GM19467 (cell line): ENCODE measurements around the gene RIPOR2.
"Not testable (repeated sequence)": the region's sequence is repeated elsewhere in the genome, so short reads cannot be mapped to it uniquely, and the experiment has no call there.

ENCODE experiments used
- ATAC-seq: cut with Tn5 transposase; IDR thresholded peaks from one replicate; pipeline ENCODE4 v1.9.1; 2021; ENCODE audit warnings: mild to moderate bottlenecking, moderate library complexity; ENCODE audit not compliant: unreplicated experiment

RIPOR2 gene

DNA sequence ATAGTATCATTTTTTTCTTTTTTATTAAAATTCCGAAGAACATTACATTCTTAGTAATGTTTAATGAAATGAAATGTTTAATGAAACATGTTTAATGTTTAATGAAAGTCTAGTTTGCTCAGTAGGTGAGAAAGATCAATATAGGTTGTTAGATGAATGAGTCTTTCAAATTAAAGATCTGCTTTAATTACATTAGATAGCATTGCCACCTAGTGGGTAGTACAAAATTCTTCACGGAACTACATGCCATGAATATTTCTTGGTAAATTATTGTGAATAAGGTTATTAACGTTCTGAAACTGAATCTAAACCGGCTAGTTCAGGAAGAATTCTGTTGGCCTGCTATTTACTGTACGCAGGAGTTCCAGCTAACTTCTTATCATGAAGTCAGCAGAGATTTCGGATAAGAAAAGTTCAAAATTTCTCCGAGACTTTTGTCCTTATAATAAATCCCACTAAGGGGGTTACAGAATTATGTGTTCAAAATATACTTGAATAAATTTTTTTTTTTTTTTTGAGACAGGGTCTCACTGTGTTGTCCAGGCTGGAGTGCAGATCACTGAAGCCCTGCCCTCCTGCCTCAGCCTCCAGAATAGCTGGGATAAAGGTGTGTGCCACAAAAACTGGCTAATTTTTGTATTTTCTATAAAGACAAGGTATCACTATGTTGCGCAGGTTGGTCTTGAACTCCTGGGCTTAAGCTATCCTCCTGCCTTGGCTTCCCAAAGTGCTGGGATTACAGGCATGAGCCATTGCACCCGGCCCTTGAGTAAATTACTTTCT lies 168.9 kb downstream of the RIPOR2 start:
- ATAC-seq: no peak

DNA sequence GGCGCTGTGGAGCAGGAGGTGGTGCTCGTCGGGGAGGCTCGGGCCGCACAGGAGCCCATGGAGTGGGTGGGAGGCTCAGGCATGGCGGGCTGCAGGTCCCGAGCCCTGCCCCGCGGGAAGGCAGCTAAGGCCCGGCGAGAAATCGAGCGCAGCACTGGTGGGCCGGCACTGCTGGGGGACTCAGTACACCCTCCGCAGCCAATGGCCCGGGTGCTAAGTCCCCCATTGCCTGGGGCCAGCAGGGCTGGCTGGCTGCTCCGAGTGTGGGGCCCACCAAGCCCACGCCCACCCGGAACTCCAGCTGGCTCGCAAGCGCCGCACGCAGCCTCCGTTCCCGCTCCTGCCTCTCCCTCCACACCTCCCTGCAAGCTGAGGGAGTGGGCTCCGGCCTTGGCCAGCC lies 169.8 kb downstream of the RIPOR2 start:
- ATAC-seq: not testable (repeated sequence)

DNA sequence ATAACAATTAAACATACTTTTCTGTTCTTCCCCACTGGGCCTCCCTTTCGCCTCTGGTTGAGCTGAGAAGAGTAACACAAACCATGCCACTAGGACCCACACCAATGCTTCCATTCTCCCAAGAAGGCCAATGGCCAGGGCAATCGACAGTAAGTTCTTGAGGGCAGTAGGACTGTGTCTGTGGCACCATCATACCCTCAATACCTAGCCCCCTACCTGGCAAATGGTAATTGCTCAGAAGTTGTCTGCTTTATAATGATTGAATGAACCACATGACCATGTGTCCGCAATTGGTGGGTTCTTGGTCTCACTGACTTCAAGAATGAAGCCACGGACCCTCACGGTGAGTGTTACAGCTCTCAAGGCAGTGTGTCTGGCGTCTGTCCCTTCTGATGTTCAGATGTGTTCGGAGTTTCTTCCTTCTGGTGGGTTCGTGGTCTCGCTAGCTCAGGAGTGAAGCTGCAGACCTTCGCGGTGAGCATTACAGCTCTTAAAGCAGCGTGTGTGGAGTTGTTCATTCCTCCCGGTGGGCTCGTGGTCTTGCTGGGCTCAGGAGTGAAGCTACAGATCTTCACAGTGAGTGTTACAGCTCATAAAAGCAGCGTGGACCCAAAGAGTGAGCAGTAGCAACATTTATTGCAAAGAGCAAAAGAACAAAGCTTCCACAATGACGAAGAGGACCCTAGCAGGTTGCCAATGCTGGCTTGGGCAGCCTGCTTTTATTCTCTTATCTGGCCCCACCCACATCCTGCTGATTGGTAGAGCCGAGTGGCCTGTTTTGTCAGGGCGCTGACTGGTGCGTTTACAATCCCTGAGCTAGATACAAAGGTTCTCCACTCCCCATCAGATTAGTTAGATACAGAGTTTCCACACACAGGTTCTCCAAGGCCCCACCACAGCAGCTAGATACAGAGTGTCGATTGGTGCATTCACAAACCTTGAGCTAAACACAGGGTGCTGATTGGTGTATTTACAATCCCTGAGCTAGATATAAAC lies 170.6 kb downstream of the RIPOR2 start:
- not testable (repeated sequence) for ATAC-seq

DNA sequence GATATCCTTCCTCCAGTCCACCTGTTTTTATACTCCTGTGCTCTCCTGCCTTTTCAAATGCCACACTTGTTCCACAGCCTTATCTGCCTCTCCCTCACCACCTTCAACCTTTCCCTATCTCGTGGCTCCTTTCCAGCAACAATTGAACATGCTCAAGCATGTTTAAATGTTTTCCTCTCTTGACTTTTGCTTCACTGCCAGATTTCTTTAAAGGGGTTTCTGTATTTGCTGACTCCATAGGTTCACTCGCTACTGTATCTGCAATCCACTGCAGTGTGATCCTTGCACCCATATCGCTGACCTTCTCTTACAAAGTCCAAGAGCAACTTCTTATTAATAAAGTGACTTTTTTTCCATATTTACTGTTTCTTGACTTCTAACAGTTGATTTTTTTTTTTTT lies 172.2 kb downstream of the RIPOR2 start:
- ATAC-seq: no peak

DNA sequence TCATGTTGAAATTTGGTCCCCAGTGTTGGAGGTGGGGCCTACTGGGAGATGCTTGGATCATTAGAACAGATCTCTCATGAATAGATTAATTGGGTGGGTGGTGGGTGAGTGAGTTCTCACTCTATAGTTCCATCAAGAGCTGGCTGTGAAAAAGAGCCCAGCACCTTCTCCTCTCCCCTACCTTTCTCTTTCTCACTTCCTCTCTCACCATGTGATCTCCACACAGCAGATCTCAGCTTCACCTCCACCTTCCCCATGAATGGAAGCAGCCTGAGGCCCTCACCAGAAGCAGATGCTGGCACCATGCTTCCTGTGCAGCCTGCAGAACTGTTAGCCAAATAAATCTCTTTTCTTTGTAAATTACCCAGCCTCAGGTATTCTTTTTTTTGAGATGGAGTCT lies 173.9 kb downstream of the RIPOR2 start:
- ATAC-seq: no peak

DNA sequence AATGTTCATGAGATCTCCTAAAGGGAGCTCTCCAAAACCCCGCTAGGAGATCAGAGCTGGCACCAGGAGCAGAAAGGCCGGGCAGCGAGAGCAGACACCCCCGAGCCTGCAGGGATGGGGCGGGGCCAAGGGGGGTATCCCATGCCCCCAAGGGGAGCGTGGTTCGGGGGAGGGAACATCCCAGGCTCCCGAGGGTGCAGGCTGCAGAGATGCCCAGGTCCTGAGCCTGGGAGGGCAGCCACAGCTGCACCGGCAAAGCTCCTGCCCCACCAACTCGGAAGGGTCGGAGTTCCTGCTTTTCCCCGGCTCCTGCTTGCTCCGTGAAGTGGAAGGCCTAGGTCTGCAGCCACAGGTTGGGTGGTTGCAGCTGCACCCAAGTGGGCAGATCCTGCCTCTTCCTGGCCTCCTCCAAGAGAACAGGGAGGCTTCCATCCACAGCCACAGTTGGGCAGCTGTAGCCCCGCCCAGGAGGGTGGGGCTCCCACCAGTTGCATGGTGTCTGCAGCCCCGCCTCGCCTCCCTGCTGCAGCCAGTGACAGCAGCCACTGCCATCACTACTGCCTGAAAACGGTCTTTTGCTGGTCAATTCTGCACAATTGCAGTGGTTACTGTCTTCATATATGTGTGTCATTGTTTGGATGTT lies 174.4 kb downstream of the RIPOR2 start:
- no peak for ATAC-seq

DNA sequence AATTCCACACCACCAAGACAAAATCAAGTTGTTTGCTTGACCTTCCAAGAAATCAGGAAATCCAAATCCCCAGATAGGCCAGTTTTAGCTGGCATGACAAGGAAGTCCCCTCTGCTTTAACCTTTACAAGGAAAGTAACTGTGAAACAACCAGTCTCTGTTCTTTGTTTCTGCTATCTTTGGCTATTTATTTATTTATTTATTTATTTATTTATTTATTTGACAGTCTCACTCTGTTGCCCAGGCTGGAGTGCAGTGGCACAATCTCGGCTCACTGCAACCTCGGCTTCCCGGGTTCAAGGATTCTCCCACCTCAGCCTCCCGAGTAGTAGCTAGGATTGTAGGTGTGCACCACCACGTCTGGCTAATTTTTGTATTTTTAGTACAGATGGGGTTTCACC lies 175.6 kb downstream of the RIPOR2 start:
- no peak for ATAC-seq

DNA sequence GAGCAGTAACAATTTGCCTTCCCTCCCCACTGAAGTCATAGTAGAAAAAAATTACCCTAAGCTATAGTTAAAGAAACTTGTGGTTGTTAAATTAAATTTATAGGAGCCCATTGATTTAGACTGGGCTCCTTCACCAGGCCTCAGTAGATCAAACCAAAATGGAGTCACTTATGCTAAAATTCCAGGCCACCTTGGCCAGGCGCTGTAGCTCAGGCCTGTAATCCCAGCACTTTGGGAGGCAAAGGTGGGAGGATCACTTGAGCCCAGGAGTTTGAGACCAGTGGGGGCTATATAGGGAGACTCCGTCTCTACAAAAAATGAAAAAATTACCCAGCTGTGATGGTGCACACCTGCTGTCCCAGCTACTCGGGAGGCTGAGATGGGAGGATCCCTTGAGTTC lies 176.0 kb downstream of the RIPOR2 start:
- no peak for ATAC-seq

DNA sequence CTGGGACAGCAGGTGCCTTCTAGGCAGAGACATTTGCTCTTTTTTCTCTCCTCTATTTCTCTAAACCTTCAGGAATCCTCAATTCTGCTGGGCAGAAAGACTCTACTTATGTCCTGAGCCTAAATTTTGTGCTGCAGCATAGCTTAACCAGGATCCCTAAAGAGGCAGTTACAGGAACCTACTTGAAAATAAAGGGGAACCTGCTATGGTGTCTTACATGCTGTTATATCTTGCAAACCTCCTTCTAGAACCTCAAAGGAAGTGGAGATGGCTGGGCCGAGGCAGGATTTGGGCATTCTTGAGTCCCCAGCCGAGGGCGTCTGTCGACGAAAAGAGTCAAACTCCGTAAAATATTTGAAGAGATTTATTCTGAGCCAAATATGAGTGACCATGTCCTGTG lies 178.1 kb downstream of the RIPOR2 start:
- no peak for ATAC-seq

DNA sequence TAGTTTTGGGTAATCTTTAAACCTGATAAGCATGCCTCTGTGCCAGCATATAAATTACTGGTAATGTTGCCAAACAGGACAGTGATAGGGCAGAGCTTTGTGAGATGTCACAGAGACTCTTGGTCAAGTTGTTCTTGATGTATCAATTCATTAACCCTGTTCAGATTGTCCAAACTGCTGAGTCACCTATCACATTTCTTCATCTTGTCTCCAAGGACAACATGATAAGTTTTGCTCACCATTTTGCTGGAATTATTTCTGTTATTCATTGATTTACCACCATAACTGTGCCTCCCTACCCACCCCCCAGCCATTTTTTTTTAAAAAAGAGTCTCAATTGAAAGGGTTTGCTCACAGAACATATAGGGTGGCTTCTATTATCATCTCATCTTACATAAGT lies 180.5 kb downstream of the RIPOR2 start:
- ATAC-seq: no peak

DNA sequence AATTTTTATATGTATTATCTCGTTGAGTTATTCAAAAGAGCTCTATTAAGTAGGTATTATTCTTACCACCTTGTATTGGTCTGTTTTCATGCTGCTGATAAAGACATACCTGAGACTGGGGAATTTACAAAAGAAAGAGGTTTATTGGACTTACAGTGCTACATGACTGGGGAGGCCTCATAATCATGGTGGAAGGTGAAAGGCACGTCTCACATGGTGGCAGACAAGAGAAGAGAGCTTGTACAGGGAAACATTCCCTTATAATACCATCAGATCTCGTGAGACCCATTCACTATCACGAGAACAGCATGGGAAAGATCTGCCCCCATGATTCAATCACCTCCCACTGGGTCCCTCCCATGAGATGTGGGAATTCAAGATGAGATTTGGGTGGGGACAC lies 181.4 kb downstream of the RIPOR2 start:
- not testable (repeated sequence) for ATAC-seq
